ENCODE measurements around the gene TEAD4.

- no peak for TF ChIP-seq CTCF (IDR thresholded peaks at IDR 0.05)
- TF ChIP-seq POLR2A (IDR thresholded peaks at IDR 0.05), result no peak
These were observed 1.9 kb downstream of the TEAD4 start for GRCh38 chr12:2960996-2961616.
